ENCODE data around the gene ASCL2.
"Not testable (repeated sequence)": the region's sequence is repeated elsewhere in the genome, so short reads cannot be mapped to it uniquely, and the experiment has no call there.

ASCL2 gene

GRCh38 chr11:2296913-2297622 lies 26.7 kb upstream of the ASCL2 start:
- DNase-seq = no peak

GRCh38 chr11:2295971-2296912 lies 25.9 kb upstream of the ASCL2 start:
- DNase-seq = no peak

GRCh38 chr11:2294926-2295290 lies 24.5 kb upstream of the ASCL2 start:
- DNase-seq = no peak

DNA sequence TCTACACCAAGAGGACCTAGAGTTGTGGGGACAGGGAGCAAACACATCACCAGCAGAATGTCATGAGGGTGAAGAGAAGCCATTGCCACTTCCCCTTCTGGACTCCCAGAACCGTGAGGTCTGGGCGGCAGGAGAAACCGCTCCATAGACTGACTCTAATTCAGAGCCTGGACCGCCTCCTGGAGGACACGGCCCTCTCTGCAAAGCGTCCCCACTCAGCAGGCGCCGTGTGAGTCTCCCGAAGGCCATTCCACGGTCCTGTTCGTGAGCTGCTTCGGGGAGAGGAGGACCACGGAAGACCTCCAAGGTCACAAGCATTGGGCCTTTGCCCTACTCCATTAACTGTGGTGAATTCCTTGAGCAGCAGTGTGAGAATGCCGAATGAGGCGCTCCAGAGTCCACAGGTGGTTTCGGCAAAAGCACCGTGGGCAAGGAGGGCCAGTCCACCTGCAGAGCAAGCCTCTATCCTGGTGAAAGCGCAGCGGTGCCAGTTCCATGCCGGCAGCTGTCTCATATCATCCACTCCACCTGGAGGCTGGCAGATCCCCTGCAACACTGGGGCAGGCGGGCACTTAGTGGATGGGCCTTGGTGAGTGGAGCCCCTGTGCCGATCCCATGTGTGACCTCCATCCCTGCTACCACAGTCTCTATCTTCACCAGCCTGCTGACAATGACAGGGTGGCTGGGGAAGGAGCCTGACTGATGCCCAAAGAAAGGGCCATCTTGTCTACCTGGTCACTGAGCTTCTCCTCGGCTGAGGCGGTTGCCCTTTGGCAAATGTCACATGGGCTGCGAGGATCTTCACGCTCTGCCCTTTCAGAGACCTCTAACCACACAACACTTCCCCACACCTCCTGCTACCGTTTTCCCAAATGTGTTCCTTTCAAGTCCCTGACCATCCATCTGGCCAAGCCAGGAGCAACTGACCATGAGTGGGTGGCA lies 23.9 kb upstream of the ASCL2 start:
- DNase-seq = no peak

GRCh38 chr11:2293531-2293971 lies 23.2 kb upstream of the ASCL2 start:
- no peak for DNase-seq

DNA sequence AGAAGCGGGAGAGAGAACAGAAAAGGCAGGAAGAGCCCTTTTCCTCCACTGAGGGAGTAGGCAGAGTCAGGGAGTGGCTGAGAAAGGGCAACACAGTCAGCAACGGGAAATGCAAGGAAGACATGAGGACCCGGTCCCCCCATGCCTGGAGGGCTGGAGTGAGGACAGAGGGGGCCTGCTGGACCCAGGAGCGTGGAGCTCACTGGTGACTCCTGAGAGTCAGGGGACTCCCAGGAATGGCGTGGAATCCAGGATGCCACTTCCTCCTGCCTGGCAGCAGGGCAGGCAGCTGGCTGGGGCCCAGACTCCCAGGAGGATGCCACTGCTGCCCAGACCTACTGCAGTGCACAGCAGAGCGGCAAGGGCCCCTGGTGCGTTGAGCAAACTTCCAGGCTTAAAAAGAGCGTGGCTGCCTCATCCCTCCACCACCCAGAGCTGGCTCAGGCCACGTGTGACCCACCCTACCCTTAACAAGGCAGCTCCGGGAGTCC lies 20.0 kb upstream of the ASCL2 start:
- DNase-seq = no peak

- no peak for DNase-seq
Observed at GRCh38 chr11:2289859-2290258, 19.5 kb upstream of the ASCL2 start.

DNA sequence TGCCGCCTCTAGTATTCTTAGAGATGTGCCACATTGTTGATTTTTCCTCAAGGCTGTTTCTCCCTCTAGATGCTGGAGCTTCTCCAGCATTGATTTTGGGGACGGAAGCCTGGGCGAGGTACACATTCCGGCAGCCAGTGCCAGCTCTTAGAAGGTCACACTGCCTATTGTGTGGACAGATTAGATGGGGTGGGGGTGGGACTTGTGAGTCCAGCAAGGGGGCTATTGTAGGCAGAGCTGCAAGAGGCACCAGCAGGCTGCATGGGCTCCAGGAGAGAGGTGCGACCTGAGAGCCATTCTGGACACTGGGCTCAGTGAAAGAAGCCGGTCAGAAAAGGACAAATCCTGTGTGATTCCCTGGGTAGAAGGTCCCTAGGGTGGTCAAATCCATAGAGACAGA lies 19.0 kb upstream of the ASCL2 start:
- DNase-seq = no peak

DNA sequence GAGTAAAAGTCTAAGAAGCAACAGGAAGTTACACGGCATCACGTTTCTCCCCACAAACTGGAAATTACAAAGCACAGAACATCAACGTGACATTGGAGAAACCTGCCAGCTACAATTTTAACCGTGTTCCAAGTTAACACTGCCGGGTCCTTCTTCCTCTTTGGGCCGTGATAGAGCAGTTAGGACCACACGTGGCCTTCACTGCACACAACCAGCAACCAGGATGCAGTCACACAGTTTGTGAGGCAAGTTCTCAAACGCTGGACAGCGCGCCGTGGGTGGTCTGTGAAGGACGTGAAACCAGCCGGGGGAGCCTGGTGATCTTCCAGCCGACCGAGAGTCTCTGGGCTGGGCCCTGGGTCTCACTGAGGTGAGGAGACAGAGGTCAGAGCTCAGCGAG lies 16.7 kb upstream of the ASCL2 start:
- DNase-seq = no peak

DNA sequence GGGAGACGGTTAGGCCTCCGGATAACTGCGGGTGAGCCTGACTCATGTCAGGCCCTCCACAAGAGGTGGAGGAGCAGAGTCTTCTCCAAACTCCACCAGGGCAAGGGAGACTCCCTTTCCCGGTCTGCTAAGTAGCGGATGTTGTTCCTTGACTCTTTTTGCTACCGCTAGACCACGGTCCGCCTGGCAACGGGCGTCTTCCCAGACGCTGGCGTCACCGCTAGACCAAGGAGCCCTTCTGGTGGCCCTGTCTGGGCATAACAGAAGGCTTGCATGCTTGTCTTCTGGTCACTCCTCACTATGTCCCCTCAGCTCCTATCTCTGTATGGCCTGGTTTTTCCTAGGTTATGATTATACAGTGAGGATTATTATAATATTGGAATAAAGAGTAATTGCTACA lies 16.0 kb upstream of the ASCL2 start:
- not testable (repeated sequence) for DNase-seq

- DNase-seq = no peak
Observed at GRCh38 chr11:2280208-2280607, 9.8 kb upstream of the ASCL2 start.

DNA sequence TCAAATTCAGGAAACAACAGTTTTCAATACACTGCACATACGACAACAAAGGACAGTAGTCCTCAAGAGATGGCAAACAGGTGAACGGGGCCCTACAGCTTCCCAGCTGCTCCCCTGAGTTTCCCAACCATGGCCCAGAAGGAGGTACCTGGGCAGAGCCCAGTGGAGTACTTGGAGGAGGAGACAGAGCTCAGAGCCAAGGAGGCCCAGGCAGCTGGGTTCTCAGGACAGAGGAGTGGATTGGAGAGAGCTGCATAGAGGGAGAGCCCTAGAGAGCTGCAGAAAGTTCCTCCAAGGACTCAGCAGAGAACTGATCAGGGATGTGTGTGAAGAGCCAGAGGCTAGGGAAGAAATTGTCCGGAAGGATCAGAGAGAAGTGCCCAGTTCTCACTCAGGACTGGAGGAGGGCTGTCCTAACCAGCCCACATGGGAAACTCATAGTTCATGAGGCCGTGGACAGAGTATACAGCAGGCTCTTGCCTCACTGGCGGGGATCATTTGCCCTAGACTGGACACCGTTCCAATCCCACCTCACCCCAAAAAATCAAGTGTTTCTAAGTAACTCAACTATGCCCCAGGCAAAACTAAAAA lies 7.6 kb upstream of the ASCL2 start:
- DNase-seq = no peak

DNA sequence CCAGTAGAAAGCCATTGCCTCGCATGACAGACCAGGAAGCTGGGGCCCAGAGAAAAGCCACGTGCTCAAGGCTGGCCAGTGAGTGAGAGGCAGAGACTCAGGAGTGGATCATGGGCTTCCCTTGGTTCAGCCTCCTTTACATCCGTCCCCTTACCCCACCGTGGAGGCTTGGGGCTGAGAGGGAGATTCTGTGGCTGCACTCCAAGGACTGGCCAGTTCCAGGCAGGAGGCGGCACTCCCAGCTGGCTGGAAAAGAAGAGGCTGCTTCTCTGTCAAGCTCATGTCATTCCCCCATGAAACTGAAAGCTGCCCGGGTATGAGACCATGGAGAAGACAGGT lies 6.6 kb upstream of the ASCL2 start:
- DNase-seq = no peak

DNA sequence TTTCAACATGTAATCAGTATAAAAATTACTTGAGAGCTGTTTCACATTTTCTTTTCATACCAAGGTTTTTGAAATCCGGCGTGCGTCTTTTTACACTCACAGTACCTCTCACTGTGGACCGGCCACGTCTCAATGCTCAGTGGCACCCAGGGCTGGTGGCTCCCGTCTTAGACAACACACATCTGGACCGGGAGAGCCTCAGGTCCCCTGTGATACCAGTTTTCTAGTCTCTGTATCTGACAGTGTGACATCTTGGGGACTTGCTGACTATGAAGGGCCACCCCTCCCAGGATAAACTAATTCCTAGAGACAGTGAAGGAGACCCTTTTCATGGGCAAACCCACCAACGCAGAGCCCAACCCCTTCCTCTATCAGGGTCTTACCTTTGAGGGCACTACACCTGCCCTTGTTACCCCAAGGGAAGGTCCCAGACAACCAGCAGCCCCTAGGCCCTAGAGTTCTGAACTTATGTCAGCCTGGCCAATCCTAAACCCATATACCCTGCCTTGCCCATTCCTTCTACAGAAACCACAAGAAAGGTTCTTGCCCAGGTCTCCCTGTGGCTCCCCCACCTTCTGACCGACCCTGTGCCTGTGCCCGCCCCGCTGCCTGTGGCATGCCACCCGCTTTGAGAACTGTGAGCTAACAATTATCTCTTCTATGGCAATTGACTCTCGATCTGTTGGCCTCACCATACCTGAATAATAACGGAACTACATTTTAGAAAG lies 6.1 kb upstream of the ASCL2 start:
- no peak for DNase-seq

GRCh38 chr11:2275334-2276279 lies 5.2 kb upstream of the ASCL2 start:
- no peak for DNase-seq

DNA sequence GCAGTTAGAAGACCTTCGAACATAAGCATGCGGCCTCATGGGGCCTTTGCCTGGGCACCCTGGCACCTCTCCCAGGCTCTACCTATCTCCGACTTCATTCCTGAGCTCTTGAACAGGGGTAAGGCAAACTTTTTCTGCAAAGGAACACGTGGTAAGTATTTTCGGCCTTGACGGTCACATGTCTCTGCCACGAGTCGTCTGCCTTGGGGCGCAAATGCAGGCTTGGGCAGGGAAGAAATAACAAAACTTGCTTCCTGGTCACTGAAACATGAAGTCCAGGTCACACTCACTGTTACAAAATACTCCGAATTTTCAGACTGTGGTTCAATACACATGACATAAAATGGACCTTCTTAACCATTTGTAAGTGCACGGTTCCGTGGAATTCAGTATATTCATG lies 3.4 kb upstream of the ASCL2 start:
- DNase-seq = no peak

DNA sequence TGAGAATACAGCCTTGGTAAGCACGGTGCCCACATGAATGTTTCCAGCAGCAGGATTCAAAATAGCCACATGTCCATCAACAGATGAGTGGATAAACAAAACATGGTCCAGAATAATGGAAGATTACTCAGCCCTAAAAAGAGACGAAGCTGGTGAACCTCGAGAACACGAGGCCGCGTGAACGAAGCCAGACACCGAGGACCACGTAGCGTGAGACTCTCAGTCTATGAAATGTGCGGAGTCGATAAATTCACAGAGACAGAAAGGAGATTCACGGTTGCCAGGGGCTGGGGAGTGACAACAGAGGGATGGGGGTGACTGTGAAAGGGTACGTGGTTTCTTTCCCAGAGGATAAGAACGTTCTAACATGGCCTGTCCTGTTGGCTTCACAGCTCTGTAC lies 2.9 kb upstream of the ASCL2 start:
- no peak for DNase-seq

DNA sequence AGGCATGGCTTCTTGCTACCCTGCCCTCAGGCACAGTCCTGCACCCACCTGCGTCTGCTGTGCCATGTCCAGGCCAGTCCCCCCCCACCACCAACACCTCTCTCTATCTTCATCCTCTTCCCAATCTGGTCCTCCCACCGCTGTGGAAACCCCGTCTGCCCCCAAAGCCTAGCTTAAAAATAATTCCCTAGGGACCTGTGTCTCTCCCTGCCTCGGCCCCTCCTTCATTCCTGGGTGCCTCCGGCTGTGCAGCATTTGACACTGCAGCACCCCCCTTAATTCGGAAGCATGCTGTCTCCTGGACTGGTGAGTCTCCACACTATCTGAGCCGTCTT lies 2.5 kb upstream of the ASCL2 start:
- no peak for DNase-seq

DNA sequence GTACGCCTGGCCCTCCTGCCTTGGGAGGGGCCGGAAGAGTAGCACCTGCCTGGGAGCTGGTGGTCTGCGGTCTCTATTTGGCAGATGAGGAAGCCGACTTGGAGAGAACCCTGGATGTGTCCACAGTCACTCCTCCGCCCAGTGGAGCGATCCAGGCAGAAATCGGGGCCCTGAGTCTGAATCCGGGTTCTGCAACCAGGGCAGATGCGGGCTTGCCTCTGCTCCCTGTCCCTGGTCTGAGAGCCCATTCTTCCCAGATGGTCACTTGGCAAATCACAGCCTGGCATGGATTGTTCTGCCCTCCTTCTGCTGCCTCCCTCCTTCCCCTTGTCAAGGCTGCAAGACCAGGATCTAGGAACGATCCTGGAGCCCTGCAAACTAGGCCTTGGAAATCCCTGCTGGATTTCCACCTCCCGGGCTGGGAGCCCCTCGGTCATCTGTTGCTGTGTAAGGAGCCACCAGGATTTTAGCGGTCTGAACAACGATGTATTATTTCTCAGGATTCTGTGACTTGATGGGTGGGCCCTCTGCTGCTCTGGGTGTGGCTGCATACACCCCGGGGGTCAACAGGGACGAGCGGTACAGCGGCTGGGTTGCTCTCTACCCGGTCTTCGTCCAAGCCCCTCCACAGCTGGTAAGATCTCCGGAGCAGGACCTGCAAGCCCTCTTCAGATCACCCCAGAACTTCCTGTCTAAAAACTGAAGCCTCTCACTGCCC lies 2.0 kb upstream of the ASCL2 start:
- DNase-seq = no peak
